ENCODE measurements around the gene VWA1. TPM values are rescaled to one million over a fixed set of nuclear protein-coding genes. Genes with fewer than 3 reads are reported as not detected.

VWA1 gene
- total and polyA plus RNA-seq, 2 of the 4 experiments (the other 2 are of a cell fraction): 1.1 to 6.1 TPM

DNA sequence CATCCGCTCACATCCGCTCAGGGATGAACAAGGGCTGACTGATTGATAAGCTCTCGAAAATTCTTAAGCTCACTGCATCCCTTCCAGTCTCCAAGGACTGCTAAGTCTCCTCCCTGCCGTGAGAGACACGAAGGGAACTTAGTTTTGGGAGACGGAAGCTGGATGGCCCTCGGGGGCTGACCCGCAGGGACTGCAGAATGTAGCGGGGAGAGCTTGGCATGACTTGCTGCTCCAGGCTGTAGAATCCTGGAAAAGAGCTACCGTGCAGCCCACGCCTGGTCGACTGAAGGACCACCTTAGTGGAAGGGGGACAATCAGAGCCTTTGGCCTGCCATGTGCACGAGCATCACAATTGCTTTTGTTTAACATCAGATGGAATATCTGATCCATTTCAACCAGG is 19.7 kb upstream of the VWA1 start:
- Histone ChIP-seq H4K20me1 (ENCODE audit: insufficient read depth, low read length) (no peaks in the 10 kb centered on the region), H3K18ac (ENCODE audit: low read depth, low read length) (no peak overlapping the region), H3K23ac (ENCODE audit: low read depth, low read length) (no peak overlapping the region), H3K4ac (ENCODE audit: low read depth, low read length) (no peak overlapping the region), H3K9ac (ENCODE audit: low read depth, low read length) (no peak overlapping the region), H3K14ac (replicated peaks; ENCODE audit: low read depth, low read length) (no peak overlapping the region), H3K27me3 (ENCODE audit: control insufficient read depth, insufficient read depth, low read length) (no peaks in the 10 kb centered on the region), H2AK9ac (replicated peaks; ENCODE audit: low read depth, low read length, poor library complexity) (no peak overlapping the region), H3K79me1 (ENCODE audit: low read depth in 1 of 2, low read length in 2 of 2) (peaks cover 0 to 4% of the 10 kb centered on the region in 2 experiments; a peak in 1 of 4 replicates), H4K8ac (ENCODE audit: low read depth in 2 of 2, low read length in 2 of 2) (no peak overlapping the region), H3K9me1 (ENCODE audit: insufficient read depth, low read length) (no peaks in the 10 kb centered on the region), H2BK5ac (ENCODE audit: low read depth, low read length, poor library complexity, severe bottlenecking) (no peak overlapping the region), H3K4me2 (ENCODE audit: low read depth, low read length) (no peak overlapping the region), H4K5ac (ENCODE audit: low read depth, low read length) (no peak overlapping the region), H3K4me3 (ENCODE audit: insufficient read depth, low read depth, low read length) (no peak overlapping the region), H2AK5ac (ENCODE audit: low read depth, low read length) (no peak overlapping the region), H2BK120ac (ENCODE audit: low read depth, low read length) (no peak overlapping the region), H3K56ac (ENCODE audit: extremely low read depth, insufficient read depth, low read length) (no peak overlapping the region), H4K91ac (ENCODE audit: insufficient read depth, low read depth, low read length) (no peak overlapping the region), H2BK15ac (ENCODE audit: low read depth, low read length) (no peak overlapping the region), H2BK20ac (ENCODE audit: low read depth, low read length) (no peak overlapping the region), H2AFZ (replicated peaks; ENCODE audit: low read length, poor library complexity) (no peak overlapping the region), H3K9me3 (ENCODE audit: control insufficient read depth, insufficient read depth, low read length) (peaks cover 3% of the 10 kb centered on the region; the same call in 1 of the 2 replicates), H3K27ac (ENCODE audit: insufficient read depth, low read length) (no peak overlapping the region), H3K4me1 (ENCODE audit: control insufficient read depth, insufficient read depth, low read length) (no peaks in the 10 kb centered on the region), H3K36me3 (ENCODE audit: control insufficient read depth, insufficient read depth, low read length) (no peaks in the 10 kb centered on the region)
- CTCF ChIA-PET: no interaction called here
- dilution Hi-C loops (cut with HindIII; ENCODE audit: low sequenced_read_pairs, unreplicated experiment): no loop called here
- in situ Hi-C loops (cut with MboI; ENCODE audit: low sequenced_read_pairs): no loop called here
- WGBS, 2 experiments (ENCODE audit: extremely low coverage in 2 of 2, insufficient read length in 1 of 2): 69% methylated on average over 6 of the region's 13 CpGs; no CpG with 5 or more reads in 1 of the 2 experiments
- no peak for ATAC-seq (ENCODE audit: low read depth)
- DNase-seq: no peak
- POLR2A ChIA-PET (ENCODE audit: unreplicated experiment): no interaction called here
- intact Hi-C loops (cut with micrococcal nuclease): no loop called here
- TF ChIP-seq, protein P1, sequence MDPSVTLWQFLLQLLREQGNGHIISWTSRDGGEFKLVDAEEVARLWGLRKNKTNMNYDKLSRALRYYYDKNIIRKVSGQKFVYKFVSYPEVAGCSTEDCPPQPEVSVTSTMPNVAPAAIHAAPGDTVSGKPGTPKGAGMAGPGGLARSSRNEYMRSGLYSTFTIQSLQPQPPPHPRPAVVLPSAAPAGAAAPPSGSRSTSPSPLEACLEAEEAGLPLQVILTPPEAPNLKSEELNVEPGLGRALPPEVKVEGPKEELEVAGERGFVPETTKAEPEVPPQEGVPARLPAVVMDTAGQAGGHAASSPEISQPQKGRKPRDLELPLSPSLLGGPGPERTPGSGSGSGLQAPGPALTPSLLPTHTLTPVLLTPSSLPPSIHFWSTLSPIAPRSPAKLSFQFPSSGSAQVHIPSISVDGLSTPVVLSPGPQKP (IDR thresholded peaks at IDR 0.05; ENCODE audit: borderline replicate concordance, low read depth, low read length): no peak
- TF ChIP-seq SMC3 (IDR thresholded peaks at IDR 0.05; ENCODE audit: low read depth, low read length): no peak
- TF ChIP-seq RCOR1 (IDR thresholded peaks at IDR 0.05; ENCODE audit: insufficient replicate concordance, low read length): no peak
- TF ChIP-seq POLR2A (IDR thresholded peaks at IDR 0.05; ENCODE audit: low read depth, low read length): no peak
- TF ChIP-seq NFE2L2 (IDR thresholded peaks at IDR 0.05; ENCODE audit: low read depth, low read length): no peak
- no peak for TF ChIP-seq CEBPB (IDR thresholded peaks at IDR 0.05; ENCODE audit: low read depth, low read length)
- no peak for TF ChIP-seq CHD1 (IDR thresholded peaks at IDR 0.05; ENCODE audit: low read depth, low read length)
- TF ChIP-seq FOS (IDR thresholded peaks at IDR 0.05; ENCODE audit: low read depth, low read length): no peak
- TF ChIP-seq MAZ (IDR thresholded peaks at IDR 0.05; ENCODE audit: borderline replicate concordance, low read depth, low read length): no peak
- TF ChIP-seq, protein P2, sequence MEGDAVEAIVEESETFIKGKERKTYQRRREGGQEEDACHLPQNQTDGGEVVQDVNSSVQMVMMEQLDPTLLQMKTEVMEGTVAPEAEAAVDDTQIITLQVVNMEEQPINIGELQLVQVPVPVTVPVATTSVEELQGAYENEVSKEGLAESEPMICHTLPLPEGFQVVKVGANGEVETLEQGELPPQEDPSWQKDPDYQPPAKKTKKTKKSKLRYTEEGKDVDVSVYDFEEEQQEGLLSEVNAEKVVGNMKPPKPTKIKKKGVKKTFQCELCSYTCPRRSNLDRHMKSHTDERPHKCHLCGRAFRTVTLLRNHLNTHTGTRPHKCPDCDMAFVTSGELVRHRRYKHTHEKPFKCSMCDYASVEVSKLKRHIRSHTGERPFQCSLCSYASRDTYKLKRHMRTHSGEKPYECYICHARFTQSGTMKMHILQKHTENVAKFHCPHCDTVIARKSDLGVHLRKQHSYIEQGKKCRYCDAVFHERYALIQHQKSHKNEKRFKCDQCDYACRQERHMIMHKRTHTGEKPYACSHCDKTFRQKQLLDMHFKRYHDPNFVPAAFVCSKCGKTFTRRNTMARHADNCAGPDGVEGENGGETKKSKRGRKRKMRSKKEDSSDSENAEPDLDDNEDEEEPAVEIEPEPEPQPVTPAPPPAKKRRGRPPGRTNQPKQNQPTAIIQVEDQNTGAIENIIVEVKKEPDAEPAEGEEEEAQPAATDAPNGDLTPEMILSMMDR (conservative IDR thresholded peaks at IDR 0.05; ENCODE audit: low read depth, low read length): no peak
- TF ChIP-seq BHLHE40 (IDR thresholded peaks at IDR 0.05; ENCODE audit: low read depth, low read length): no peak
- TF ChIP-seq, protein P3, sequence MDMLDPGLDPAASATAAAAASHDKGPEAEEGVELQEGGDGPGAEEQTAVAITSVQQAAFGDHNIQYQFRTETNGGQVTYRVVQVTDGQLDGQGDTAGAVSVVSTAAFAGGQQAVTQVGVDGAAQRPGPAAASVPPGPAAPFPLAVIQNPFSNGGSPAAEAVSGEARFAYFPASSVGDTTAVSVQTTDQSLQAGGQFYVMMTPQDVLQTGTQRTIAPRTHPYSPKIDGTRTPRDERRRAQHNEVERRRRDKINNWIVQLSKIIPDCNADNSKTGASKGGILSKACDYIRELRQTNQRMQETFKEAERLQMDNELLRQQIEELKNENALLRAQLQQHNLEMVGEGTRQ (IDR thresholded peaks at IDR 0.05; ENCODE audit: low read depth, low read length): no peak
- no TSS peak for BruUV-seq (replicated peaks)

Measured in IMR-90 (cell line).